Measurements from ENCODE around the gene CRTC1.

DNA sequence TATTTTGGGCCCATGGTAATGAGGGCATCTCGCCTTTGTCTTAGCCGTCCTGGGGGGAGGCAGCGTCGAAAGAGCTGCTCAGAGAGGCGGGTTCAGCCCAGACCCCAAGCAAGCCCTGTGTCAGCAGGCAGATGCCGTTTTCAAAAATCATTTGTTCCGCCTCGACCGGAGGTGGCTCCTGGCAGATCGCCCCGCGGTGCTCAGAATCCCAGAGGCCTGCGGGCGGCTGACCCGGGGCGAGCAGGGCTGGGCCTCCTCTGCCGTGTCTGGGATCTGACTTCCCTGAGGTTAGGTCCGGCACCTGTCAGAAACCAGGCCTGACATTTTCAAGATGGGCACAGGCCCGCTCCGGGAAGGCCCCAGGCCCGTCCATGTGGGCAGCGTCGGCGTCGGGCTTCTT lies 36.1 kb downstream of the CRTC1 start:
- no peak for TF ChIP-seq POLR2AphosphoS5 (IDR thresholded peaks at IDR 0.05)
- TF ChIP-seq CTCF (IDR thresholded peaks at IDR 0.05 in 8 of 11, conservative IDR thresholded peaks at IDR 0.05 in 3 of 11) = no peak
